ENCODE data around the gene KRTAP4-5.
"Not testable (repeated sequence)": the region's sequence is repeated elsewhere in the genome, so short reads cannot be mapped to it uniquely, and the experiment has no call there.

Gene KRTAP4-5

DNA sequence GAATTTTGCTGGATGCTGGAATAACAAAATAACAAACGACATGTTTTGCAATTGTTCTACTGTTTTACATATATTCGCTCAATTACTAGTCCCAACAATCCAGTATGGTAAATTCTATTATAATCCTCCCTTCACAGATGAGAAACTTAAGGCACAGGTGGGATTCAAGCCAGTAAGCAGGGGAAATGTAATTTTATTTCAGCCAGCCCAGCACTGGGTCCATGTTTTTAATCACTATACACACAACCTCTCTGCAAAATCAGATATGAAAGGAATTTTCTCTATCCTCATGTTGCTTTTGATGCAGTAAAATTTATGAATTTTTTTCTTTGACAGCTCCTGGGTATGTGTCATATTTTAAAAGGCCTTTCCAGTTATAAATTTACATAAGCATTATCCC is 4.4 kb downstream of the KRTAP4-5 start:
- DNase-seq, result no peak

DNA sequence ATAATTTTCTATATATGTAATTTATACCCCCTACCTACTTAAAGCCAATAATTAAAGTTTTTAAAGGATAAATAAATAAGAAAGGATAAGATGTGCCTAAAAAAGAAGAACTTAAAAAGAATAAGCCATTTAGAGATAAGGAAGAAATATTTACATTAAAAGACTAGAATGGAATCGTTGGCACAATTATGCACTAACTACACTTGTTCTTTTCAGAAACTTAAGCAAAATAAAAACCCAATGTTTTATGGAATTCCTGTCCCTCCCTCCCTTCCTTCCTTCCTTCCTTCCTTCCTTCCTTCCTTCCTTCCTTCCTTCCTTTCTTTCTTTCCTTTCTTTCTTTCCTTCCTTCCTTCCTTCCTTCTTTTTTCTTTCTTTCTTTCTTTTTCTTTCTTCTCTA is 4.8 kb downstream of the KRTAP4-5 start:
- no peak for DNase-seq

DNA sequence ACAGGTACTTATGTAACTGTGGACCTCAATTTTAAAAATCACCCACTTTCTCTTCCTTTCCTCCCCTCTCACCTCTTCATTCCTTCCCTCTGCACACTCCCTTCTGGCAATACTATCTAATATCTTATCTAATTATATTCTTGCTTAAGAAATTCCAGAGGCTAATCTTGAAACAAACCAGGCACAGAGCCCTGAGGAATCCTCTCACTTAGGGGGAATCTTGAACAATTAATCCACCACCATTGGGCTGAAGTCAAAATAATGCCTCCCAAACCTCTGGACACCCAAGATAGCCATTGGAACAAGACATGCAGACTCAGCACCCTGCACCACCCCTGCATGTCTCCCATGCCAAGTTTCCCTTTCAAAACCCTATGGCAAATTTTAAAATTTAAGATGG is 8.3 kb downstream of the KRTAP4-5 start:
- no peak for DNase-seq

DNA sequence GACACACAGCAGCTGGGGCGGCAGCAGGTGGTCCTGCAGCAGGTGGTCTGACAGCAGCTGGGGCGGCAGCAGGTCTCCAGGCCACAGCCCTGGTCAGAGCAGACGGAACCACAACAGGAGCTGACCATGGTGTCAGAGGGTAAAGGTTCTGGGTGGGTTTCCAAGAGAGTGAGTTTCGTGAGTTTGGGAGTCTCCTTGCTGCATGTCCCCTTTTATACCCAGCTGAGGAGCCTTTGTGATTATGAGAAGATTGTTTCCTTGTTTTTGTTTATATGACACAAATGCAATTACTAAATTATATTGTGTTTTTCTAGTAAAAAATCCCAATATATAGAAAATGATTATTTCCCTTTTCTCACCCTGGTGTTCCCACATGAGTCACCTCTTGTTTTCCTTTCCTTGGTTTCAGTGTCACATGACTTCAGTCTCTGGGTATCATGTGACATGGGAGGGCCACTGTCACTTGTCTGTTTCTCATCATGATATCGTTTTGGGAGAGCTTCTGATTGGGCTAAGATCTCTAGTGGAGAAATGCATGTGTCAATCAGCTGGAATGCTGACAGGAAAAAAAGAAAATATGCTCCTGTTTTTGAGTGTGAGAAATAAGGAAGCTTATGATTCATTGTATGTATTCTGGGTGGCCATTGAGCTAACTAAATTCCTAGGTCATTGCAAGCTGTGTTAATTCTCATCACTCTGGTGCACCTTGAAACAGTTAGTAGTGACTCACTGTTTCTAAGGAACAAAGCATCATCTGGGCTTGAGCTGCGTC is 9.1 kb downstream of the KRTAP4-5 start, which contains the start of gene KRTAP4-6:
TSS of gene KRTAP4-6 (minus strand) at position 185 of the 772 bp plus-strand sequence. CDS start at position 128, 57 bp downstream.
- no peak for DNase-seq

DNA sequence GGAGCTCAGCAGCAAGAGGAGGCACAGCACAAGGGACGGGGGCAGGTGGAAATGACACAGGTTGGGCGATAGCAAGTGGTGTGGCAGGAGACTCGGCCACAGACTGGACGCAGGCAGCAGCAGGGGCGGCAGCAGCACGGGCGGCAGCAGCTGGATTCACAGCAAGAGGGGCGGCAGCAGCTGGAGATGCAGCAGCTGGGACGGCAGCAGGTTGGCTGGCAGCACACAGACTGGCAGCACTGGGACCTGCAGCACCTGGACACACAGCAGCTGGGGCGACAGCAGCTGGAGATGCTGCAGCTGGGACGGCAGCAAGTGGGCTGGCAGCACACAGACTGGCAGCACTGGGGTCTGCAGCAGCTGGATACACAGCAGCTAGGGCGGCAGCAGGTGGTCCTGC is 9.8 kb downstream of the KRTAP4-5 start:
- not testable (repeated sequence) for DNase-seq

DNA sequence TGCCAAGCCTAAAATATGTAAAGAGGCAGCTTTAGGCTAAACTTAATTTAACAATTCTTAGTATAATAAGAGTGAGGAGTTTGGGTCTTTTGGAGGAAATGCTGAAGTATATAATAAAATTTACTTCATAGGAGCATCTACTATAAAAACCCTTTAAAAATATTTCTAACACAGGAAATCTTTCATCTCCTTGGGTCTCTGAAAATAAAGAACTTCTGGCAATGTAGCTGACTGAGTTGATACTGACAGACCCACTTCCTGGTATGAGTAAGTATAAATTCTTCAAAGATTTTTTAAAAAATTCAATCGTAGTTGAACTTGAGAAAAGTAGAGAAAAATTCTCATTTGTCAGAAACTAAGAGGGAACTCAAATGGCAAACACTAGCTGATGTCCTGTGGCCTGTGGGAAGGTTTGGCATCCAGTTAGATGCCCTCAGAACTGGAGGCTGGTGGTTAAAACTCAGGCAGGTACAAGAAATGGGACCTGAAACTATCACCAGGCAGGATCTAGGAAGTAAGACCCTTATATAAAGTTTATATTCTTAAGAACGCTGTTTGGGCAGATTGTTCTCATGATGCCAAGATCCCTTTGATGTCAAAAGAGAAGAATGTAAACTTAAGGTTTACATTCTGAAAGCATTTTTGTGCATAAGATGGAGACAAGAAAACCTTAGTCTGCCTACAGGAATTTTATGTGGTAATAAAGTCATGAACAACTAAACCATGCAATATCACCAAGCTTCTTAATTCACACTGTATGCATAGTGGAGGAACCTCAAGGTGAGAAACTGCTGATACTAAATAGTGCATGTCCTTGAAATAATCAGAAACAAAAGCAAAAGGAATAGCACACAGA is 15.5 kb downstream of the KRTAP4-5 start:
- no peak for DNase-seq

DNA sequence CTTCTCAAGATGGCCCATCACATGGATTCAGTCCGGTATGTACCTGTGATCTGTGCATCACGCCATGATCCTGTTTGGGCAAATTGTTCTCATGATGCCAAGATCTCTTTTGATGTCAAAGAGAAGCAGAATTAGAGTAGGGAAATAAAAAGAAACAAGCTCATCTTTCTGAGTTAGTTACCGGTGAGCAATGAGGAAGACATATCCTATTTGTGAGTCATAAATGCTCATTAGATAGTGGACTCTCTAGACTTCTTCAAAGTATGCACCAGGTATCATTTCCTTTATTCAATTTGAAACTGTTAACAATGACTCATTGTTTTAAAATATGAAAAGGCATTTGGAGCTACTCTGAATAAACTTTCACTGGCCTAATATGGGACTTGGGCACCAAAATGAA is 17.6 kb downstream of the KRTAP4-5 start:
- DNase-seq, result no peak

DNA sequence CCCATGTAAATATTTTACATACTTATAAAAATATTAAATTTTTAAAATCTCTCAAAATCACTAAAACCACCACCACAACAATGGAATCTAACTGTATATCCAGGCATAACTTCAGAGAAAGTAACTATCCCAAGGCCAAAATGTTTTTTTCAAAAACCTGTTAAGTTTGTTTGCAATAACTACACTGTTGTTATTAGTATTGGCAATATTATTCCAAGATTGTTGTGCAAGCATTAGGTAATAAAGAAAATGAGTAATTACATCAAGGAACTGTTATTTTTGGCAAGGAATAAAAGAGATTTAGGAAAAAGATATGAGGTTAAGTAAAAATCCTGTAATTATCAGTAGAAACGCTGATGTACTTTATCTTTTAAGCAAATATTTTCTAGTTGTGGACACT is 22.3 kb downstream of the KRTAP4-5 start:
- no peak for DNase-seq

DNA sequence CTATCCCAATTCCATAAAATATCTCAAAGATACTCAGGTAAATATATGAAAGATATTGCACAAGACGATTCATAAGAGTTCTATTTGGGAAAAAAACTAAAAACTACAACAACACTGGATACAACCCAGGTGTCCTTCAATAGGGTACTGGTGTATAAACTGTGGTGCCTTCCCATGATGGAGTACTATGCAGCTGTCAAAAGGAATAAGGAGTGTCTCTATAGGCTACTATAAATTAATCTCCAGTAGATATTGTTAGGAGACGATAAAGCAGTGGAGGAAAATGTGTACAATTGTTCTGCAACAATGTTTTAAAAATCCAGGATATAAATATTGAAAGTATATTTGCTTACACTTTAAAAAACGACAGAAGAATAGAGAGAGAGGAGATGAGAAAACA is 23.2 kb downstream of the KRTAP4-5 start:
- no peak for DNase-seq

DNA sequence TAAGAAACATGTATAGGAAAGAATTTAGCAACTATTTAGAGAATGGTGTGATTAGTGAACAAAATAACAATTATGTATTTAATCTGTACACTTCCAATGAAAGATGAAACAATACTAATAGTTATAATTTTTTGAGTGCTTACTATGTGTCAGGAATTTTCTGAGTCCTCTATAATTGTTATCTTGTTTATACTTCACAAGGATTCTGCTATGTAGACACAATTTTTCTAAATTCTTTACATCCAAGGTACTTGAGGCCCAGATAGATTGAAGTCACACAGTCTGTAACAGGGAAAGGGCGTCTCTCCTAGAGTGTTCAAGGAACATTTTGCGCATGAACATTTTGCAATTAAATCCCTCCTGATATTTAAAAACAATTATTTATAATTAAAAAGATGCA is 24.6 kb downstream of the KRTAP4-5 start:
- DNase-seq, result no peak

DNA sequence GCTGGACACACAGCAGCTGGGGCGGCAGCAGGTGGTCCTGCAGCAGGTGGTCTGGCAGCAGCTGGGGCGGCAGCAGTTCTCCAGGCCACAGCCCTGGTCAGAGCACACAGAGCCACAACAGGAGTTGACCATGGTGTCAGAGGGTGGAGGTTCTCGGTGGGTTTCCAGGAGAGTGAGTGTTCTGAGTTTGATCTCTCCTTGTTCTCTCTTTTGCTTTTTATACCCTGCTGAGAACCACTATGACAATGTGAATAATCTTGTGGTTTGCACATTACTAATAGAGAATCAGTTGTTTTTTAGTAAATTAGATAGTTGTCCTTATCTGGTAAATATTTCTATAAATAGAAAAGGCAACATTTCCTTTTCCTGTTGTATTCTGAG is 25.6 kb downstream of the KRTAP4-5 start, which contains the start of gene KRTAP4-12:
TSS of gene KRTAP4-12 (minus strand) at position 192 of the 381 bp plus-strand sequence. CDS start at position 132, 60 bp downstream.
- DNase-seq, result not testable (repeated sequence)

DNA sequence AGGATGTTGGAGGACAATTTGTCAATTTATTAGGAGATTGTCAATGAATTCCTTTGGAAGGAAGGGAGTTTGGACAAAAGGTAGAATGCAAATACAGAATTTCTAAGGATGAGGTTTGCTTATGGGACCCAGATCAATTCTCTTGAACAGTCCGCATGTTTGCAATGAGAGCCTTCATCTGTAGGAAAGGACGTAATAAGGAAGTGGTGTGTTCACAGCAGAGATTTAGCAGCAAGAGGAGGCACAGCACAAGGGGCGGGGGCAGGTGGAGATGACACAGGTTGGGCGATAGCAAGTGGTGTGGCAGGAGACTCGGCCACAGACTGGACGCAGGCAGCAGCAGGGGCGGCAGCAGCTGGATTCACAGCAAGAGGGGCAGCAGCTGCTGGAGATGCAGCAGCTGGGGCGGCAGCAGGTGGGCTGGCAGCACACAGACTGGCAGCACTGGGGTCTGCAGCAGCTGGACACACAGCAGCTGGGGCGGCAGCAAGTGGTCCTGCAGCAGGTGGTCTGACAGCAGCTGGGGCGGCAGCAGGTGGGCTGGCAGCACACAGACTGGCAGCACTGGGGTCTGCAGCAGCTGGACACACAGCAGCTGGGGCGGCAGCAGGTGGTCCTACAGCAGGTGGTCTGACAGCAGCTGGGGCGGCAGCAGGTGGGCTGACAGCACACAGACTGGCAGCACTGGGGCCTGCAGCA is 26.2 kb downstream of the KRTAP4-5 start:
- DNase-seq, result not testable (repeated sequence)

DNA sequence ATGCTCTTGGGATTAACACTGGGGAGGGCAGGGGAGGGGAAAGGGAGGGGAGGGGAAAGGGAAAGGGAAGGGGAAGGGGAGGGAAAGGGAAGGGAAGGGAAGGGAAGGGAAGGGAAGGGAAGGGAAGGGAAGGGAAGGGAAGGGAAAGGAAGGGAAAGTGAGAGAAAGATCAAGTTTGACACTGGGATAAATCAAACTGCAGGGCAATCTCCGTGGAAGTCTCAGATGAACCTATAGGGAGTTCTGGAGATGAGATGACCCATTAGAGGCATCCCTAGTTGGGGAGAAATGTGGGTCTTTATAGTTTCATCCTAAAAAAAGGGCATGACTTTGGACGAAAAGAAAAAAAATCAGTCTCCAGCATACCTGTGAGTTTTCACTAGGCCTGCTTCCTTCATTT is 27.9 kb downstream of the KRTAP4-5 start:
- DNase-seq, result no peak

DNA sequence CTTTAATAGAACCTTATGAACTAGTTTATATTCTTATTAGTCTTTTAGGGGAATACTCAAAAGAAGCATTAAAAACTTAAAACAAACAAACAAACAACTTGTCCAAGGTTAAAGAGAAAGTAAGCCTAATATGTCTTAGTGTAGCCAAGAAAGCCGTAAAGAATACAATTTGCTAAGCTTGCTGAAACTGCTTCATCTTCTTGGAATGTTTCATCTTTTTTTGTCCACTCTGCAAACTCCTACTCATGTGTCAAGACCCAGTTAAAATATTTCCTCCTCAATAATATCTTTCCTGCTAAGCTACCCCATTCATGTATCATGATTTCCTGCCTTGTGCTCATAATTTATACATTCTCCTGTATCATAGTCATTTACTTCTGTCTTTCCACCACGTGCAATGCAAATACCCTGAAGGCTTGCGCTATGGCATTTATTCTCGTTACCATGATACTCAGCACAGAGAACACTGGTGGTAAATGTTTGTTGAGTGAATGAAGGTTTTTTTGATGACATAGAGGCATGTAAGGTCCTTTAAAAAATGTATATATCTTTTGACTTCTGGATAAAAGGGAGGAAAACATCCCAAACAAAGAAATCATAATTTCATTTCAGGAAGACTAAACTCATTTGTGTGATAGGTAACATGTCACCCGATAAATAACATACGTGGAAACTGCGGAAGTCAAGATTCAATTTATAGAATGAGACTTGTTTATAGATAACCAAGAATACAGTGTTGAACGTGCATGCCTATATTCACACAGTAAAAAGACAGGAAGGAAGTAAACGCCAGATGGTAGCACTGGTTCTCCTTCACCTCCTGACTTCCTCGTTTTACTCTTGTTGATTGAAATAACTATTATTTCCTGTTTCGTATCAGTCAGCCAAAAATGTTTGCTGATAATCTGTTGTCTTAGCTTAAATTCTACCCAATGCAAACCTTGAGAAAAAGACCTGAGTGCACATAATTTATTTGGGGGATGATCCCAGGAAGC is 29.6 kb downstream of the KRTAP4-5 start:
- DNase-seq, result not testable (repeated sequence)

DNA sequence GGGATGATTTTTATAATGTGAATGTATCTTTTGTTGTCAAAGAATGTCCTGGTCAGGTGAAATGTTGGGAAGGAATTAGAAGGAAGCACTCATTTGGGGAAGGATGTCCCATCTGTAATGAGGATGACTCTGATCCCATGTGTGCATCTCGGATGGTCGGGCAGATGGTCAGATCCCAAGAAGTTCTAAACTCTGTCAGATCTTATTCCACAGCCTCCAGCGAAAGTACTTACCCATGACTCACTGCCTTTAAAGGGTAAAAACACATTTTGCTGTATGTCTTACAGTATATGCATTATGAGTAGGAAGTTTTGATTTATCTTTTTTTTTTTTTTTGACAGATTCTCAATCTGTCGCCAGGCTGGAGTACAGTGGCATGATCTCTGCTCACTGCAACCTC is 30.9 kb downstream of the KRTAP4-5 start:
- no peak for DNase-seq

DNA sequence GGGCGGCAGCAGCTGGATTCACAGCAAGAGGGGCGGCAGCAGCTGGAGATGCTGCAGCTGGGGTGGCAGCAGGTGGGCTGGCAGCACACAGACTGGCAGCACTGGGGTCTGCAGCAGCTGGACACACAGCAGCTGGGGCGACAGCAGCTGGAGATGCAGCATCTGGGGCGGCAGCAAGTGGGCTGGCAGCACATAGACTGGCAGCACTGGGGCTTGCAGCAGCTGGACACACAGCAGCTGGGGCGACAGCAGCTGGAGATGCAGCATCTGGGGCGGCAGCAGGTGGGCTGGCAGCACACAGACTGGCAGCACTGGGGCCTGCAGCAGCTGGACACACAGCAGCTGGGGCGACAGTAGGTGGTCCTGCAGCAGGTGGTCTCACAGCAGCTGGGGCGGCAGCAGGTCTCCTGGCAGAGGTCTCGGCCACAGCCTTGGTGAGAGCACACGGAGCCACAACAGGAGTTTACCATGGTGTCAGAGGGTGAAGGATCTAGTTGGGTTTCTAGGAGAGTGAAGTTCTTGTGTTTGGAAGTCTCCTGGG is 31.7 kb downstream of the KRTAP4-5 start, which contains the start of gene KRTAP4-11:
TSS of gene KRTAP4-11 (minus strand) at position 528 of the 541 bp plus-strand sequence. CDS start at position 470, 58 bp downstream.
- not testable (repeated sequence) for DNase-seq

DNA sequence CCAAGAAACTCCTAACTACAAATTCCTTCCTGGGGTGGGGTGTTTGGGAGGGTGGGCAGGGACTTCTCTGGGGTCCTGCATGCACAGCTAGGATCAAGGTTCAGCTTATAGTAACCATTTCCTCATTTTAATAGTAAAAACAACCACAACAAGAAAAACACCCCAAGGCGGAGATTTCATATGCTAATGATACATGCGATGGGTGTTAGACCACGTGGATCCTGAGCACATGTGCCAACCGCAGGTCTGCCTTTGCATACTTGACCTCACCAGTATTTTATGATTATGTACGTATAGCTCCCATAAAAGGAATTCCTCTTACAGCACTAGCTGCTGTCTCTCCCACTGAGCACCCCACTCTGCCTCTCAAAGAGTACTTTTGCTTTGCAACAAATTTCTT is 33.3 kb downstream of the KRTAP4-5 start:
- DNase-seq, result no peak

DNA sequence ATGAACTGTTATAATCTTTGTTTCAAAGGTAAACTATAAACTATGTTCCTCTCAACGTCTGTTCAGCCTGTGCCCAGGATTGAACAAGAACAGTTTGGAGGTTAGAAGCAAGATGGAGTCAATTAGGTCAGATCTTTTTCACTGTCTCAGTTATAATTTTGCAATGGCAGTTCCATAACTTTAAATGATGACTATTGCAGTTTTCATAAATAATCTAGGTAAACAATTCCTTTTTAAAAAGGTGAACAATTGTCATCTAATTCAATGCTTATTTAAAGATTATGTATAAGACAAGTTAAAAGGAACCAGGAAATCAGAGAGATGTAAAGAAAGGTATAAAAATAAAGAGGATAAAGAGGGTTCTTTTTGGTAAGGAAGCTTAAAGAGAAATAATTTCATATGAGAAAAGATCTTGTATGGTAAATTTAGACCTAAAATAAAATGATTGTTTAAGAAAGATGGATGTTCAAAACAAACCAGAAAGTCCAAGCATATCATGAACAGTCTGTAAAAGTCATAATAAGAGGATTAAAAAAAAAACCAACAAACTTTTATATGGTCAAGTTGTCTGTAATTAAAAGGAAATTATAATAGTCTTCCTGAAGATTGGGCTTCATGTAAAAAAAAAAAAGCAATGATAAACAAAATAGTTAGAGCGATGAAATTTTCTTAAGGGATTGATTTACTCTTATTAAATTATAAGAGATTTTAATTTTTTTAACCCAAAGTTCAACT is 38.3 kb downstream of the KRTAP4-5 start:
- DNase-seq, result no peak

DNA sequence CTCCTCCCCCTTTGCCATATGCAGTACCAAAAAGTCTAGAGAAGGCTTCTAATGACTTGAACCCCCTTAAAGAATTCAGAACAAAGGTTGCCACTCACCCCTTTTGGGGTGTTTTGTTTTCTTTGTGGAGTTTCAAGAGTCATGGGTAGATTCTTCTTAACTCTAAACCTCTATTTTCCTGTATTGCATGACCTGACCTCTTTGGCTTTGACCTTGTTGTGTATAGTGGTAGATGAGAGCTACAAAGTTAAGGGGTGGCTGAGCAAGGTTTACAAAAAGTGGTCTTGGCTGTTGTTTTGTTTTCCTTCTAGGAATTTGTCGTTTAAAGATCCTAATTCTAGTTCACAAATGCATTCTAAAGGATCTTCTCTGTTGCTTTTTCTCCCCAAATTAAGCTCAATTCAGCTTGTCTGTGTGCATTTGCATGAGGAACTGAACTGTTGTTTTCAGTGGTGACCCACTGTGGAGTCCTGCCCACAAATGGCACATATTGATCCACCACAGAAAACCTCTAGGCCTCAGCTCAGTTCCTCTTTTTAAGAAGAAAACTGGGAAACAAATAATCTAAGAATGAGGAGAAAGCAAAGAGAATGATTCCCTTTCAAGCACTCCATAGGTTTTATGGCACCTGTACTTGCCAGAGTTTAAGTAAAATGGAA is 40.8 kb downstream of the KRTAP4-5 start:
- DNase-seq, result not testable (repeated sequence)

DNA sequence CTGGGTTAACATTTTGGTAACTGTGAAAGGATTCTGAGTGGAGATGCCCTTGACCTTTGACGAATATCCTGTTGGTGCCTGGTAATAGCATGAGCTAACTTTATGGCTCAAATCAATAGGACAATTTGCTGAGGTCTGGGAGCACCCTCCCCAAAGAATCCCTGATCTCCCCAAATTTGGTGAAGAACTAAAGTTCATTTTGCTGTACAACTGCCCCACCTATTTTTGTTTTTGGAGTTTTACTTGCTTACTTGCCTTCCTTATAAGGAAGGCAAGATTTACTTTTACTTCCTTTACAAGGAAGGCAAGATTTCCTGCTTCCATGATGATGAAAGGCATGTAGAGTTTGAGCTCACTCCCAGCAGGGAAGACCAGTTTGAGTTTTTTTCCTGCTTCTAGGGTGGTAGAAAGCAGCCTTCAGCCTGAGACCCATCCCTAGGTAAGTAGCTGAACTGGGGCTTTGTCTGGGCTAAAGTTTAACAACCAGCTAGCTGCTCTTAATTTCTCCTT is 41.6 kb downstream of the KRTAP4-5 start:
- no peak for DNase-seq

Data from NCI-H524 treated with DMSO at 0.1 percent for 48 hours (cell line).